ENCODE results near the gene SMIM45.

SMIM45 gene

GRCh38 chr22:41951898-41952474, at the start of gene SMIM45:
Gene SMIM45, plus strand, starts transcription at chr22:41952150.
- no peak for DNase-seq (ENCODE audit: low read depth in 2 of 3, low spot score in 2 of 3)

- no peak for DNase-seq (ENCODE audit: low read depth in 2 of 3, low spot score in 2 of 3)
These were observed 49.0 kb upstream of the SMIM45 start for GRCh38 chr22:41902932-41903421.

- DNase-seq (ENCODE audit: low read depth in 2 of 3, low spot score in 2 of 3), result no peak
These were observed 47.2 kb upstream of the SMIM45 start for GRCh38 chr22:41904450-41905410.

GRCh38 chr22:41905411-41906202, 46.3 kb upstream of the SMIM45 start:
- no peak for DNase-seq (ENCODE audit: low read depth in 2 of 3, low spot score in 2 of 3)

- no peak for DNase-seq (ENCODE audit: low read depth in 2 of 3, low spot score in 2 of 3)
These were observed 45.1 kb upstream of the SMIM45 start for GRCh38 chr22:41906822-41907221.

- no peak for DNase-seq (ENCODE audit: low read depth in 2 of 3, low spot score in 2 of 3)
These were observed 44.2 kb upstream of the SMIM45 start for GRCh38 chr22:41907436-41908401.

- no peak for DNase-seq (ENCODE audit: low read depth in 2 of 3, low spot score in 2 of 3)
These were observed 43.3 kb upstream of the SMIM45 start for GRCh38 chr22:41908411-41909309.

- DNase-seq (ENCODE audit: low read depth in 2 of 3, low spot score in 2 of 3), result no peak
These were observed 42.5 kb upstream of the SMIM45 start for GRCh38 chr22:41909310-41910049.

GRCh38 chr22:41910050-41911000, 41.6 kb upstream of the SMIM45 start:
- peak in 1 of 3 donors; percentile 46 for DNase-seq (ENCODE audit: low read depth in 2 of 3, low spot score in 2 of 3)

GRCh38 chr22:41911001-41911611, 40.8 kb upstream of the SMIM45 start:
- no peak for DNase-seq (ENCODE audit: low read depth in 2 of 3, low spot score in 2 of 3)

- no peak for DNase-seq (ENCODE audit: low read depth in 2 of 3, low spot score in 2 of 3)
These were observed 39.5 kb upstream of the SMIM45 start for GRCh38 chr22:41912338-41913039.

GRCh38 chr22:41913040-41913719, 38.8 kb upstream of the SMIM45 start:
- no peak for DNase-seq (ENCODE audit: low read depth in 2 of 3, low spot score in 2 of 3)

- DNase-seq (ENCODE audit: low read depth in 2 of 3, low spot score in 2 of 3), result no peak
These were observed 38.0 kb upstream of the SMIM45 start for GRCh38 chr22:41913842-41914534.

GRCh38 chr22:41914611-41915034, 37.3 kb upstream of the SMIM45 start:
- DNase-seq (ENCODE audit: low read depth in 2 of 3, low spot score in 2 of 3), result no peak

Data from hematopoietic multipotent progenitor cell (in vitro differentiated cells).